ENCODE data around the gene OR51B2.
"Not testable (repeated sequence)": the region's sequence is repeated elsewhere in the genome, so short reads cannot be mapped to it uniquely, and the experiment has no call there.

Gene OR51B2

GRCh38 chr11:5313326-5314023 lies 10.6 kb downstream of the OR51B2 start:
- not testable (repeated sequence) for DNase-seq (ENCODE audit: low read depth in 1 of 2, low spot score in 1 of 2)

- DNase-seq (ENCODE audit: low read depth in 1 of 2, low spot score in 1 of 2) = no peak
Observed at GRCh38 chr11:5310423-5310822, 13.7 kb downstream of the OR51B2 start.

GRCh38 chr11:5307256-5308019 lies 16.7 kb downstream of the OR51B2 start:
- no peak for DNase-seq (ENCODE audit: low read depth in 1 of 2, low spot score in 1 of 2)

DNA sequence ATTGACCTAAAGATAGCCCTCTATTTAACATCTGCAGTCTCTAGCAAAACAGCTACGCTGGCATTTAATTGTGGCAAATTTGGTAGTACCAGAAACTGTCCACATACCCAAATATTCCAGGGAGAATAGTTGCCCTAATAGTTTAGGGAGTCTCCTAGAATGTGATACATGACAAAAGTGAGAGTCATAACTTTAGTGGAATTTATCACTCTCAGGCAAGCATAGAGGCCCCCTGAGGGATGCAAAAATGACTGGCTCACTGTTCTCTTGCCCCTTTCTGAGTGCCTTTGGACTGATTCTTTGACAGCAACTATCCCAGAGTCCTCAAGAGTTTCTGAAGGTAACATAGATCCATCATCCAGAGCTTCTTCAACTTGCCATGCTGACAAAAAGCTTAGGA lies 20.1 kb downstream of the OR51B2 start:
- no peak for DNase-seq (ENCODE audit: low read depth in 1 of 2, low spot score in 1 of 2)

DNA sequence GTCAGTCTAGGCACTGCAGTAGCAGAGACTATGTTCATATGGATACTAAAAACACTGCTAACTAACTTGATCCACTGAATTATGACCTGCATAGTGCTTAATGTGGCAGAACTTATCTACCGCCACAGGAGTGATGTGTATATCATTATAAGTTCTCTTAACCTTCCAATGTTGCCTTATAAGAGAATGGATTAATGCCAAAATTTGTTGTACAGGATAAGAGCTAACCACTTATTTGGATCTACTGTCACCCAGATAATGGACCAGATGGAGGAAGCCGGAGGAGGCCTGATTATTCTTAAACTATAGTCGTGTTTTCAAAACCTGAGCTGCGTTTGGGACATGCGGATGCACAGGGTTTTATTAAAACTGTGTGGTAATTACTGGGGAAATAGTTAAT lies 20.5 kb downstream of the OR51B2 start:
- DNase-seq (ENCODE audit: low read depth in 1 of 2, low spot score in 1 of 2) = no peak

DNA sequence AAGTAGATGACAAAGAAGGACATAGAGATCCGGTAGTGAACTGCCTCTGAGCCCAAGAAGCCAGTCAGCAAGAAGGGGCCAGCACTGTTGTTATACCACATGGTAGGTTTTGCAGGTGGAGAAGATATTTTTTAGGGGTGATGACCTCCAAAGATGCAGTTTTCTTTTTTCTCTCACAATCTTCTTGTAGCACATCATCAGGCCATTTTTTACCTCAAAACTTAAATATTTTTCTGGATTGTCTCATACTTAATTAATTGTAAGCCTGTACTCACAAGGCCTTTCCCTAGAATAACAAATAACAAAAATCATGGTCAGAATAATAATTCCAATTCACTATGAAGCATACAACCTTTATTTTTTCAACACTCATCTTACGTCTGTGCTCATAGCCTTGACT lies 22.3 kb downstream of the OR51B2 start, which contains the start of gene OR51B4:
Gene OR51B4 (minus strand): TSS at position 101 of the 400 bp plus-strand sequence. CDS start 0 bp downstream, at position 101.
- DNase-seq (ENCODE audit: low read depth in 1 of 2, low spot score in 1 of 2) = no peak

- DNase-seq (ENCODE audit: low read depth in 1 of 2, low spot score in 1 of 2) = no peak
Observed at GRCh38 chr11:5300251-5300650, 23.8 kb downstream of the OR51B2 start.

- no peak for DNase-seq (ENCODE audit: low read depth in 1 of 2, low spot score in 1 of 2)
Observed at GRCh38 chr11:5298451-5298850, 25.6 kb downstream of the OR51B2 start.

DNA sequence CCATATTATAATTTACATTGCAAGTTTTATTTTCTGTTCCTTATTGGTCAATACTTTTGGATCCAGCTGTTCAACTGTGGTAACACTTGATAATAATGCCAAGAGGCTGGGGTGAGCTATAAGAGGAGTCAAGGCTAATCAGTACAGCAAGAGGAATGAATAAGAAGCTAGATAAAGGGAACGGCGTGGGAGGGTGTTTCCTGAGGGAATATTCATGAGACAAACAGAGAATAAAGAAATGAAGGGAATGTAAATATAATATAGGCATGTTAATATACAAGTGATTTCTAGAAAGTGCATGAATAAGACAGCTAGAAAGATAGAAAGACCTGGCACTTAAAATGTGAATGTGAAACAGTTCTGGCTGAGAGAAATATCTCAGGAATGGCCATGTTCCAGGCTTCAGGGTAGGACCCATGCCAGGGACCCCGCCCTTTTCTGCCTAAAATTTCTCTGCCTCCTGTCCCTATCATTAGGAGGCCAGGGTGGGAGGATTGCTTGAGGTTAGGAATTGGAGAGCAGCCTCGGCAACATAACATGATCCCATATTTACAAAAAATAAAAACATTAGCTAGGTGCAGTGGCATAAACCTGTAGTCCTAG lies 26.3 kb downstream of the OR51B2 start:
- DNase-seq (ENCODE audit: low read depth in 1 of 2, low spot score in 1 of 2) = no peak

GRCh38 chr11:5294342-5294995 lies 29.6 kb downstream of the OR51B2 start:
- DNase-seq (ENCODE audit: low read depth in 1 of 2, low spot score in 1 of 2) = not testable (repeated sequence)

DNA sequence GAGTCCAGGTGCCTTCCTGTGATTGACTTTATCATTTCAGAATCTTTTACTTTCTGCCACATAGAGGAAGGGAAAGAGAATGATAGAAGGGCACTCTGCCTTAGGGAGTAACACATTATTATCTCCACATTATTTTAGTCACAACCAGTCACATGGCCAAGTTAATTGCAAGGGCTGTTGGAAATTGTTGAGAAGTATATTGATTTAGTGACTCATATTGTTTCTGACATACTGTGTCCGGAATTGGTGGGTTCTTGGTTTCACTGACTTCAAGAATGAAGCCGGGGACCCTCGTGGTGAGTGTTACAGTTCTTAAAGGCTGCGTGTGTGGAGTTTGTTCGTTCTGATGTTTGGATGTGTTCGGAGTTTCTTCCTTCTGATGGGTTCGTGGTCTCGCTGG lies 31.1 kb downstream of the OR51B2 start:
- DNase-seq (ENCODE audit: low read depth in 1 of 2, low spot score in 1 of 2) = no peak

- DNase-seq (ENCODE audit: low read depth in 1 of 2, low spot score in 1 of 2) = no peak
Observed at GRCh38 chr11:5291207-5291838, 32.8 kb downstream of the OR51B2 start.

DNA sequence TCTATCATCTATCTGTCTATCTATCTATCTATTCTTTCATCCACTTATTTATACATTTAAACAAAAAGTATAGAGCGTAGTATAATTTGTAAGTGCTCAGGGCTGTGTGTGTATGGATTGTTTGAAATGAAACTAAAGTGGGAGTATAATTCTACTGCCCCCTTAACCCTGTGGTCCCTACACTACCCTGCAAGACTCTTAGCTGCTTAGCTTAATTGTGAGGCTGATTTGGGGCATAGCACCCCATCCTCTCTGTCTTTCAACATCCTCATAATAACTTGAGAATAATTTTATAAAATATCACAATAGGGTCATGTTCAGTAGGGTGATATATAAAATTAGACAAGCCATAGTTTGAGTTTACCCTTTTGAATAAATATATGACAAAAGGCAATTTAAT lies 34.0 kb downstream of the OR51B2 start:
- no peak for DNase-seq (ENCODE audit: low read depth in 1 of 2, low spot score in 1 of 2)

- DNase-seq (ENCODE audit: low read depth in 1 of 2, low spot score in 1 of 2) = no peak
Observed at GRCh38 chr11:5289696-5290095, 34.4 kb downstream of the OR51B2 start.

DNA sequence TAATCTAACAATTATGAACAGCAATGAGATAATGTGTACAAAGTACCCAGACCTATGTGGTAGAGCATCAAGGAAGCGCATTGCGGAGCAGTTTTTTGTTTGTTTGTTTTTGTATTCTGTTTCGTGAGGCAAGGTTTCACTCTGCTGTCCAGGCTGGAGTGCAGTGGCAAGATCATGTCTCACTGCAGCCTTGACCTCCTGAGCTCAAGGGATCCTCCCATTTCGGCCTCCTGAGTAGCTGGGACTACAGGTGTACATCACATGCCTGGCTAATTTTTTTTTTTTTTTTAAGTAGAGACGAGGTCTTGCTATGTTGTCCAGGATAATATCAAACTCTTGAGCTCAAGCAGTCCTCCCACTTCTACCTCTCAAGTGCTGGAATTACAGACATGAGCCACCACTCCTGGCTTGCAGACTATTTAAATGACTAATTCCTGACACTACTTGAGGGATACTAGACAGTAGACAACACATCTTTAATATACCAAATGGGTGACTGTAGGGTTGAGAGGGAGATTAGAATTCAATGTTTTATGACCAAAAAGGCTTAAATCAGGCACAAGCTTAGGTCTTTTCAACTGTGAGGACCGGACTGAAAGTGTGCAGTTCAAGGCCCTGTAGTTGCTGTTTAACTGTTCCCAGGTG lies 35.1 kb downstream of the OR51B2 start:
- DNase-seq (ENCODE audit: low read depth in 1 of 2, low spot score in 1 of 2) = no peak

DNA sequence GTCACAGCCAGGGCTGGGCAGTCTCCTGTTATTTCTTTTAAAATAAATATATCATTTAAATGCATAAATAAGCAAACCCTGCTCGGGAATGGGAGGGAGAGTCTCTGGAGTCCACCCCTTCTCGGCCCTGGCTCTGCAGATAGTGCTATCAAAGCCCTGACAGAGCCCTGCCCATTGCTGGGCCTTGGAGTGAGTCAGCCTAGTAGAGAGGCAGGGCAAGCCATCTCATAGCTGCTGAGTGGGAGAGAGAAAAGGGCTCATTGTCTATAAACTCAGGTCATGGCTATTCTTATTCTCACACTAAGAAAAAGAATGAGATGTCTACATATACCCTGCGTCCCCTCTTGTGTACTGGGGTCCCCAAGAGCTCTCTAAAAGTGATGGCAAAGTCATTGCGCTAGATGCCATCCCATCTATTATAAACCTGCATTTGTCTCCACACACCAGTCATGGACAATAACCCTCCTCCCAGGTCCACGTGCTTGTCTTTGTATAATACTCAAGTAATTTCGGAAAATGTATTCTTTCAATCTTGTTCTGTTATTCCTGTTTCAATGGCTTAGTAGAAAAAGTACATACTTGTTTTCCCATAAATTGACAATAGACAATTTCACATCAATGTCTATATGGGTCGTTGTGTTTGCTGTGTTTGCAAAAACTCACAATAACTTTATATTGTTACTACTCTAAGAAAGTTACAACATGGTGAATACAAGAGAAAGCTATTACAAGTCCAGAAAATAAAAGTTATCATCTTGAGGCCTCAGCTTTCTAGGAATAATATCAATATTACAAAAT lies 35.8 kb downstream of the OR51B2 start:
- DNase-seq (ENCODE audit: low read depth in 1 of 2, low spot score in 1 of 2) = no peak

DNA sequence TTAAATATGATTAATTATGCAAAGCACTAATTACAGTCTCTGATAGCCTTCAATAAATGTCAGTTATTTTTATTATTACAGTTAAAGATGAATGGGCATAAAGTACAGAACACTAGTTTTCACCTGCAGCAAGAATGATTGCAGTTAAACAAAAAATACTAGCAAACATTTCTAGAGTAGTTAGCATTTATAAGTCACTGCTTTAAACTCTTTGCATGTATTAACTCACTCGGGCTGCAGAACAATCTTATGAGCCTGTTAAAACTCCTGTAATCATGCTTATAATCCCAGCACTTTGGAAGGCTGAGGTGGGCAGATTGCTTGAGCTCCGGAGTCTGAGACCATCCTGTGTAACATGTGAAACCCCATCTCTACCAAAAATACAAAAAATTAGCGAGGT lies 37.2 kb downstream of the OR51B2 start:
- no peak for DNase-seq (ENCODE audit: low read depth in 1 of 2, low spot score in 1 of 2)

DNA sequence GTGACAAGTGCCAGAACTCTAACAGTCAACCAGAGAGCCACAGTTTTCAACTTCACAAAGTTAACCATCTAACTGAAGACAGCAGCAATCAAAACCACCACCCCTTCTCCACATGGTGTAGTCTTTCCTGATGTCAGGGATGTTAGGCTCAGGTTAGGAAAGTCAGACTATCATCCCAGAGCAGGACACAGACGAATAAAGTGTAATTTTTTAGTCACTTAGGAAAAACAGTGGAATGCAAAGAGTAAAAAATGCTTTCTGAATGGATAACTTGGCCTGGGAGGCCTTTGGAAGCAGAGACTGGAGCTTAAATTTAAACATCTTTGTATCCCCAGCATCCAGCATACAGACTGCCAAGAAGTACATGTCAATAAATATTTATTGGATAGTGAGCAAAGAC lies 37.7 kb downstream of the OR51B2 start:
- no peak for DNase-seq (ENCODE audit: low read depth in 1 of 2, low spot score in 1 of 2)

GRCh38 chr11:5285703-5286340 lies 38.3 kb downstream of the OR51B2 start:
- no peak for DNase-seq (ENCODE audit: low read depth in 1 of 2, low spot score in 1 of 2)

All from stimulated activated CD4-positive, alpha-beta T cell treated with anti-CD3 and anti-CD28 coated beads, Interleukin-15, amount 100 ng/mL, for 1 hour (primary cell).